ENCODE data around the gene NSMCE1.

Gene NSMCE1

DNA sequence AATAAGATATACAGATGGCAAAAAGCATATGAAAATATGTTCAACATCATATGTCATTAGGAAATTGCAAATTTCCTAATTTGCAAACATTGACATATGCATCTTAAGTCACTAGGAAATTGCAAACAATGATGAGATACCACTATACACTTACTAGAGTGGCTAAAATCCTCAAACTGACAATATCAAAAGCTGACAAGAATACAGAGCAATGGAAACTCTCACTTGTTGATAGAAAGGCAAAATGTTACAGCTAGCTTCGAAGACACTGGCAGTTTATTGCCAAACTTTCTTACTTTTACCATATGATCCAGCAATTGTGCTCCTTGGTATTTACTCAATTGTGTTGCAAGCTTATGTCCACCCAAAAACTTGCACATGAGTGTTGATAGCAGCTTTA lies 40.2 kb upstream of the NSMCE1 start:
- DNase-seq (ENCODE audit: low read depth) = no peak
- no peak overlapping the region for H3K4me3 ChIP-seq (ENCODE audit: low read length)
- TF ChIP-seq, protein P1, sequence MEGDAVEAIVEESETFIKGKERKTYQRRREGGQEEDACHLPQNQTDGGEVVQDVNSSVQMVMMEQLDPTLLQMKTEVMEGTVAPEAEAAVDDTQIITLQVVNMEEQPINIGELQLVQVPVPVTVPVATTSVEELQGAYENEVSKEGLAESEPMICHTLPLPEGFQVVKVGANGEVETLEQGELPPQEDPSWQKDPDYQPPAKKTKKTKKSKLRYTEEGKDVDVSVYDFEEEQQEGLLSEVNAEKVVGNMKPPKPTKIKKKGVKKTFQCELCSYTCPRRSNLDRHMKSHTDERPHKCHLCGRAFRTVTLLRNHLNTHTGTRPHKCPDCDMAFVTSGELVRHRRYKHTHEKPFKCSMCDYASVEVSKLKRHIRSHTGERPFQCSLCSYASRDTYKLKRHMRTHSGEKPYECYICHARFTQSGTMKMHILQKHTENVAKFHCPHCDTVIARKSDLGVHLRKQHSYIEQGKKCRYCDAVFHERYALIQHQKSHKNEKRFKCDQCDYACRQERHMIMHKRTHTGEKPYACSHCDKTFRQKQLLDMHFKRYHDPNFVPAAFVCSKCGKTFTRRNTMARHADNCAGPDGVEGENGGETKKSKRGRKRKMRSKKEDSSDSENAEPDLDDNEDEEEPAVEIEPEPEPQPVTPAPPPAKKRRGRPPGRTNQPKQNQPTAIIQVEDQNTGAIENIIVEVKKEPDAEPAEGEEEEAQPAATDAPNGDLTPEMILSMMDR (conservative IDR thresholded peaks at IDR 0.05; ENCODE audit: low read depth, low read length) = no peak

DNA sequence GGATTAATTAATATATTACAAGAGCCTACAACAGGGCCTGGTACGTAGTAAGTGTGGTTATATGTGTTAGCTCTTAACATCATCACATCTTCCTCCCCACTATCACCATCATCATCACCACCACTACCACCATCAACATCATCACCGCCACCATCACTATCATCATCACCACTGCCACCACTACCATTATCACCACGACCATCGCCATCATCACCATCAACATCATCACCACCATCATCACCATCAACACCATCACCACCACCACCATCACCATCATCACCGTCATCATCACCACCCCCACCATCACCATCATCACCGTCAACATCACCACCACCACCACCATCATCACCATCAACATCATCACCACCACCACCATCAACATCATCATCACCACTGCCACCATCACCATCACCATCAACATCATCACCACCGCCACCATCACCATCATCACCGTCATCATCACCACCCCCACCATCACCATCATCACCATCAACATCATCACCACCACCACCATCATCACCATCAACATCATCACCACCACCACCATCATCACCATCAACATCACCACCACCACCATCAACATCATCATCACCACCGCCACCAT lies 37.4 kb upstream of the NSMCE1 start:
- H3K4me3 ChIP-seq (ENCODE audit: low read length) = no peak overlapping the region
- TF ChIP-seq, protein P1 (conservative IDR thresholded peaks at IDR 0.05; ENCODE audit: low read depth, low read length) = no peak
- no peak for DNase-seq (ENCODE audit: low read depth)

DNA sequence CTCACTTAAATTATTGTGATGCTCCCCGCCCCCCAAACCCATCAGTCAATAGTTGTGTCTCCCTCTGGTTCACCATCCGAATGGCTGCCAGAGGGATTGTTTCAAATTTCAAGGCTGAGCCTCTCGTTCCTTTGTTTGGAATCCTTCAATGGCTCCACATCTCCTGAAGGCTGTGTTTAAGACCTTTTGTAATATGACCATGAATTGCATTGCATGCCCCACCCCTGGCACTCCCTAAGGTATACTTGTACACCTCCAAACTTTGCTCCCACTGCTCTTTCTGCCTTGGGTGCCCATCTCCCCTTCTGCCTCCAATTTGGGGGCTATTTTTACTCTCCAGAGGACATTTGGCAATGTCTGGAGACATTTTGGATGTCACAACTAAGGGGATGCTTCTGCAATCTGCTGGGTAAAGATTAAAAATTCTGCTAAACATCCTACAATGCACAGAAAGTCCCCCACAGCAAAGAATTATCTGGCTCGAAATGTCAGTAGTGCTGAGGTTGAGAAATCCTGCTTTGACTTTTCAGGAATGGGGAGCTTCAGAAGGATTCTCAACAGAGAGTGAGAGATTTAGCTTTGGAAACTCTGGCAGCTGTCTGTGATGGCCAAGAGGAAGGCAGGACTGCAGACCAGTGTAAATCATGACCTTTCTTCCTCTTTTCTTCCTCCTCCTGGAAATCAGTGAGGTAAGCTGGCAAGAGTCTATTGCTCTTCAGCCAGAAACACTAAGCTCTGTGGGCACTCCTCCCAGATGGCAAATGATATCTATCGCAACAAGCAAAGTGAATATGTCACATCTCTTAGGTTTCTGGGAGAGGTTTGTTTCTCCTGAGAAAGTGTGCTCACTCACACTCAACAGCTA lies 36.5 kb upstream of the NSMCE1 start:
- TF ChIP-seq, protein P1 (conservative IDR thresholded peaks at IDR 0.05; ENCODE audit: low read depth, low read length) = no peak
- H3K4me3 ChIP-seq (ENCODE audit: low read length) = no peak overlapping the region
- DNase-seq (ENCODE audit: low read depth) = no peak

DNA sequence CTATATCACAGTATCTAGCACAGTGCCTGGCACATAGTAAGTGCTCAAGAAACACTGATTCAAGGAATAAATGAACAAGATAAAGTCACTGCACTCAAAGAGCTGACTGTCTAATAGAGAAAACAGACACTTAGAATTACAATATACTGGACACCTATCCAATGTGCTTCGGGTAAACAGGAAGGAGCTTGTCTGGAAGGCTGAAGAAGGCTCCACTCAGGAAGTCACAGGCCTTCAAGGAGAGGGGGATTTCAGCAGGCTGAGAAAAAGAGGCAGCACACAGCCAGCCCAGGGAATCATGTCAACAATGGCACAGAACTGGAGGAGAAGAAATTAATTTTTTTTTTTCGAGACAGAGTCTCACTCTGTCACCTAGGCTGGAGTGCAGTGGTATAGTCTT lies 35.5 kb upstream of the NSMCE1 start:
- TF ChIP-seq, protein P1 (conservative IDR thresholded peaks at IDR 0.05; ENCODE audit: low read depth, low read length) = no peak
- no peak for DNase-seq (ENCODE audit: low read depth)
- H3K4me3 ChIP-seq (ENCODE audit: low read length) = no peak overlapping the region

DNA sequence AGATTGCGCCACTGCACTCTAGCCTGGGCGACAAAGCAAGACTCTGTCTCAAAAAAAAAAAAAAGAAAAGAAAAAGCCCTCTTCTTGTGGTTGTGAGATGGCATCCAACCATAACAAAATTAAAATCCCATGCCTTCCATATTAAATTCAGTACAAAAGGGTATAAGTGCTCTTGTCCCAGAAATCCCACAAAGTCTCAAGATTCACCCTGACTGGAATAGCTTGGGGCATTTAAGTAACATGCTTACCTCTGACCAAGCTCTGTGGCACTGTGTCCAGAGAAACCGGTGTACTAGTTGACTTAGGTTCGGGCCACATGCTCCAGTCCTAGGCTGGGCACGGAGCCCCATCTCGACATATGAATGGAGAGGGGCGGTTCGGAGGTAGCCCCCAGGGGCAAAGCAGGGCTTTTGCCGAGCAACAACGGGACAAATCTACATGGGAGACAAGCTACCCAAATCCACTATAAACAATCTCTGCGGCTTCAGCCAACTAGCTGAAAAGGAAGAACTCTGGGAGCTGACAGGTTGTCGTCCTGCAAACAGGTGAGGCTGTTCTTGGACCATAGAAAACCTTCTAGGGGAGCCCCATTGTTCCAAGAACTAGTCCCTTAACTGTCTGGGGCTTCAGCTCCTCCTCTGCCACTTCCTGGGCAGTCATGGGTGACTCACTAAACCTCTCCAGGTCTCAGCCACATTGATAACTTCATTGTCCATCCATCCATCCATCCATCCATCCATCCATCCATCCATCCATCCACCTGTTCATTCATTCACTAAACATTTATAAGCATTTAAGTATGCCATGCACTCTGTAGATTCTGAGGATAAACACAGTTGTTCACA lies 34.9 kb upstream of the NSMCE1 start:
- DNase-seq (ENCODE audit: low read depth) = no peak
- H3K4me3 ChIP-seq (ENCODE audit: low read length) = no peak overlapping the region
- TF ChIP-seq, protein P1 (conservative IDR thresholded peaks at IDR 0.05; ENCODE audit: low read depth, low read length) = no peak

DNA sequence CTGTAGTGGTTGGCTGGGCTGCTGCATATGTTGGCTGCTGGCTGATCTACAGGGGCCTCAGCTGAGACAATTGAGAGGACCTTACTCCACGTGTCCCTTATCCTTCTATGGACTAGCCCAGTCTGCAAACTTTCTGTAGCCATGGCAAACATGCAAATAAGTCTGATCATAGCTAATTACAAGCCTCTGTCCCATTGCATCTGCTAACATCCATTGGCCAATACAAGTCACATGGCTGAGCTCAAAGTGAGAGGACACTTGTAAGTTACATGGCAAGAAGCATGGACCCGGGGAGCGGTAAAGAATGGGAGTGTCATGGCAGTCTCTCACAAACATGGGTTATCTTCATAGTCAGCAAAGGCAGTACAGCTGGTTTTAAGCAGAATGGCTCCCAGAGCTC lies 33.6 kb upstream of the NSMCE1 start:
- TF ChIP-seq, protein P1 (conservative IDR thresholded peaks at IDR 0.05; ENCODE audit: low read depth, low read length) = no peak
- DNase-seq (ENCODE audit: low read depth) = no peak
- H3K4me3 ChIP-seq (ENCODE audit: low read length) = no peak overlapping the region

All from retinal pigment epithelial cell (primary cell).